Suprapubic skin (tissue), 4 donors: ENCODE data around the gene KLF9. TPM values are rescaled to one million over a fixed set of nuclear protein-coding genes. Genes with fewer than 3 reads are reported as not detected.
"Not testable (repeated sequence)": the region's sequence is repeated elsewhere in the genome, so short reads cannot be mapped to it uniquely, and the experiment has no call there.

Experiments used
- DNase-seq, 2 donors: peaks; one replicate each; pipeline ENCODE4 v3.0.0-alpha.2; 2019; ENCODE audit warnings: low spot score in 2 of 2
- H3K27ac ChIP-seq: fragments of 200-600 bp; sonication (generic); one replicate; pipeline ENCODE4 v1.5.1; 2019
- H3K27me3 ChIP-seq: fragments of 200-600 bp; sonication (generic); one replicate; pipeline ENCODE4 v1.5.1; 2019
- H3K36me3 ChIP-seq: fragments of 200-600 bp; sonication (generic); one replicate; pipeline ENCODE4 v1.5.1; 2019
- H3K4me1 ChIP-seq: fragments of 200-600 bp; sonication (generic); one replicate; pipeline ENCODE4 v1.5.1; 2019
- H3K4me3 ChIP-seq: fragments of 200-600 bp; sonication (generic); one replicate; pipeline ENCODE4 v1.5.1; 2019; ENCODE audit warnings: mild to moderate bottlenecking
- H3K9me3 ChIP-seq: fragments of 200-600 bp; sonication (generic); one replicate; pipeline ENCODE4 v1.5.1; 2019
- CTCF ChIP-seq, 2 donors: fragments of 200-600 bp in 1 of 2; fragments of 450-650 bp in 1 of 2; sonication (generic) in 1 of 2; IDR thresholded peaks; one replicate each; pipeline ENCODE4 v1.5.1; 2016 to 2019; ENCODE audit warnings: antibody characterized with exemption in 2 of 2, mild to moderate bottlenecking in 1 of 2, moderate library complexity in 1 of 2
- EP300 ChIP-seq: sonication (generic); formaldehyde crosslinking; IDR thresholded peaks from one replicate; pipeline ENCODE4 v1.6.1; 2017; ENCODE audit warnings: antibody characterized with exemption
- POLR2A ChIP-seq, 2 donors: fragments of 450-650 bp; IDR thresholded peaks; one replicate each; pipeline ENCODE4 v1.6.1; 2017; ENCODE audit warnings: antibody characterized with exemption in 2 of 2, mild to moderate bottlenecking in 2 of 2, moderate library complexity in 2 of 2
- POLR2AphosphoS5 ChIP-seq, 3 donors: sonication (generic); formaldehyde crosslinking; IDR thresholded peaks; one replicate each; pipeline ENCODE4 v1.6.1; 2017; ENCODE audit warnings: antibody characterized with exemption in 3 of 3
- WGBS: methylation state at CpG from one replicate; pipeline ENCODE4 v1.1.5; 2018; 5-methylcytosine and 5-hydroxymethylcytosine counted together
- total RNA-seq, 4 donors: library from RNA; depleted of rRNA; stranded (reverse); fragments of >200 nt; gene quantifications; one replicate each; pipeline ENCODE4 v1.1.0, GENCODE V29; 2016

The KLF9 gene
- total RNA-seq, 4 donors from 2014 or later, result 90.0 to 118 (median 109) TPM

- Histone ChIP-seq H3K9me3 (no peaks in the 10 kb centered on the region), H3K27ac (no peak overlapping the region), H3K4me3 (peak overlapping the region; percentile 17), H3K27me3 (no peaks in the 10 kb centered on the region), H3K36me3 (peaks cover 6% of the 10 kb centered on the region), H3K4me1 (peaks cover 88% of the 10 kb centered on the region)
- DNase-seq, result no peak
- WGBS, result 58% methylated on average over 4 of the region's 4 CpGs
- TF ChIP-seq POLR2AphosphoS5 (IDR thresholded peaks at IDR 0.05), result no peak
These were observed 10.8 kb downstream of the KLF9 start for GRCh38 chr9:70403618-70404025.

GRCh38 chr9:70403166-70403565 is 11.3 kb downstream of the KLF9 start:
- no peak for DNase-seq
- Histone ChIP-seq H3K9me3 (no peaks in the 10 kb centered on the region), H3K27ac (no peak overlapping the region), H3K36me3 (peaks cover 2% of the 10 kb centered on the region), H3K27me3 (no peaks in the 10 kb centered on the region), H3K4me1 (peaks cover 88% of the 10 kb centered on the region), H3K4me3 (peak overlapping the region; percentile 17)
- TF ChIP-seq EP300, result no peak
- TF ChIP-seq POLR2AphosphoS5 (IDR thresholded peaks at IDR 0.05), result no peak
- TF ChIP-seq CTCF (IDR thresholded peaks at IDR 0.05), result no peak
- no peak for TF ChIP-seq POLR2A (IDR thresholded peaks at IDR 0.05)
- WGBS, result 60% methylated on average over 2 of the region's 2 CpGs

- no peak overlapping the region for H3K27ac ChIP-seq
- TF ChIP-seq CTCF (IDR thresholded peaks at IDR 0.05), result no peak
- TF ChIP-seq EP300, result no peak
- no peak for TF ChIP-seq POLR2A (IDR thresholded peaks at IDR 0.05)
- no peak for TF ChIP-seq POLR2AphosphoS5 (IDR thresholded peaks at IDR 0.05)
- H3K36me3 ChIP-seq, result no peaks in the 10 kb centered on the region
- H3K4me3 ChIP-seq, result no peak overlapping the region
- no peaks in the 10 kb centered on the region for H3K27me3 ChIP-seq
- H3K9me3 ChIP-seq, result no peaks in the 10 kb centered on the region
- DNase-seq, result no peak
- WGBS, result 46% methylated on average over 1 of the region's 1 CpG
- H3K4me1 ChIP-seq, result peaks cover 88% of the 10 kb centered on the region
These were observed 12.2 kb downstream of the KLF9 start for GRCh38 chr9:70402213-70402612.

GRCh38 chr9:70401241-70401640 is 13.2 kb downstream of the KLF9 start:
- WGBS, result 95% methylated on average over 6 of the region's 6 CpGs
- not testable (repeated sequence) for H3K36me3 ChIP-seq
- H3K4me1 ChIP-seq, result peaks cover 86% of the 10 kb centered on the region

GRCh38 chr9:70400107-70400892 is 14.2 kb downstream of the KLF9 start:
- 83% methylated on average over 5 of the region's 5 CpGs for WGBS
- H3K4me1 ChIP-seq, result peaks cover 82% of the 10 kb centered on the region
- no peak overlapping the region for H3K27ac ChIP-seq
- no peaks in the 10 kb centered on the region for H3K36me3 ChIP-seq
- DNase-seq, result no peak
- H3K4me3 ChIP-seq, result no peak overlapping the region
- TF ChIP-seq CTCF (IDR thresholded peaks at IDR 0.05), result no peak
- no peak for TF ChIP-seq POLR2AphosphoS5 (IDR thresholded peaks at IDR 0.05)
- TF ChIP-seq EP300, result no peak
- no peaks in the 10 kb centered on the region for H3K27me3 ChIP-seq
- H3K9me3 ChIP-seq, result no peaks in the 10 kb centered on the region

More at GRCh38 chr9:70401241-70401640, 13.2 kb downstream of the KLF9 start:
- DNase-seq, H3K4me3 ChIP-seq, H3K27ac ChIP-seq, H3K27me3 ChIP-seq, H3K9me3 ChIP-seq: not testable (repeated sequence)

GRCh38 chr9:70399141-70399540 is 15.3 kb downstream of the KLF9 start:
- Histone ChIP-seq H3K36me3 (no peaks in the 10 kb centered on the region), H3K4me1 (peaks cover 82% of the 10 kb centered on the region), H3K27ac (no peak overlapping the region), H3K27me3 (no peaks in the 10 kb centered on the region), H3K4me3 (peak overlapping the region; percentile 5), H3K9me3 (no peaks in the 10 kb centered on the region)
- TF ChIP-seq POLR2AphosphoS5 (IDR thresholded peaks at IDR 0.05) (no peak), CTCF (IDR thresholded peaks at IDR 0.05) (no peak), POLR2A (IDR thresholded peaks at IDR 0.05) (no peak), EP300 (no peak)
- DNase-seq, result no peak
